HG03342 (cell line): ENCODE data around the gene MEG3.

ENCODE experiments used
- ATAC-seq: cut with Tn5 transposase; IDR thresholded peaks from one replicate; pipeline ENCODE4 v1.9.1; 2021; ENCODE audit warnings: mild to moderate bottlenecking, moderate library complexity; ENCODE audit not compliant: unreplicated experiment

MEG3 gene

GRCh38 chr14:100828031-100828769 lies 2.3 kb downstream of the MEG3 start:
- no peak for ATAC-seq

DNA sequence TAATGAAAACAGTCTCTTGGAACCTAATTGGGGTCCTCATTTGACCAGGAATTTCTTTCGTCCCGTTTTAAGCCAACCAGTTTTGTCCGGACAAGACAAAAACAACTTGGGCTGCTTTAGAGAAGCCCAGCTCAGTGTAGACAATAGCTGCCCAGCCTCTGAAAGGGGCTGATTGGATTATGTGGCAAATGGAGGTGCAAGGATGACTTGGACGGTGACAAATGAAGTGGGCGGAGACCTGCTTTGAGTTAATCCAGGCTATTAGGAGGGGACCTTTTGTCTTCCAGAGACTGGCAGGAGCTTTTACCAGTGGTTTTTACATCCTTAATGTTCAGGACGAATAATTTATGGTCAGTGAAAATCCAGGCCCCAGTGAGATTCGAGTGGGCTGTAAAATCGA lies 4.8 kb downstream of the MEG3 start:
- no peak for ATAC-seq

DNA sequence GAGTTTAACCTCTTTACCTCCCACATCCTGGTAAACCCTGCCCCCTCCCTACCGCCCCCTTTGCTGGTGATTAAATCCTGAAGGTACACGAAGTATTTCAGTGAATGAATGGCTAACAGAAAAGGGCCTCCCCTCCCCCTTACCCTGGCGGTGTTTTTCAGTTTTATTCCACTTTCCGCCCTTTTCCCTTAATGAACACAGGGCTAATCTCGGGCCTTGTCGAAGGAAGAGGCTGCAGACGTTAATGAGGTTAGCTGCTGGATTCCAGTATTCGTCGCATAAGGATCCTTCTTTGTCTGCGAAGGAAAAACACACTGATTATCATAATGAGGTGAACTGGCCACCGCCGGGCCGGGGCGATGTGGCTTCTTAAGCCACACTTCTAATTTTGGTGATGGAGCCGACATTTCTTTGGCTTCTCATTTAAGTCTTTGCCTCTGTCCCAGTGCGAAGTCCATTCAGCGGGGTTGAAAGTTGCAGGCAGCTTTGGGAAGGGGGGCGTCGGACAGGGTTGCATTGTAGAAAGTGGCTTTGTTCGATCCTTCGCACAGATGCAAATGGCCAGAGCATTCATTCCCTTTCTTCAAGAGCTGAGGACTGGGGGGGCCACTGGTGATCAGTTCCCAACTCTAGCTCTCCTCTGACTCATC lies 6.5 kb downstream of the MEG3 start:
- ATAC-seq: no peak

GRCh38 chr14:100834082-100834793 lies 8.3 kb downstream of the MEG3 start:
- ATAC-seq: no peak

DNA sequence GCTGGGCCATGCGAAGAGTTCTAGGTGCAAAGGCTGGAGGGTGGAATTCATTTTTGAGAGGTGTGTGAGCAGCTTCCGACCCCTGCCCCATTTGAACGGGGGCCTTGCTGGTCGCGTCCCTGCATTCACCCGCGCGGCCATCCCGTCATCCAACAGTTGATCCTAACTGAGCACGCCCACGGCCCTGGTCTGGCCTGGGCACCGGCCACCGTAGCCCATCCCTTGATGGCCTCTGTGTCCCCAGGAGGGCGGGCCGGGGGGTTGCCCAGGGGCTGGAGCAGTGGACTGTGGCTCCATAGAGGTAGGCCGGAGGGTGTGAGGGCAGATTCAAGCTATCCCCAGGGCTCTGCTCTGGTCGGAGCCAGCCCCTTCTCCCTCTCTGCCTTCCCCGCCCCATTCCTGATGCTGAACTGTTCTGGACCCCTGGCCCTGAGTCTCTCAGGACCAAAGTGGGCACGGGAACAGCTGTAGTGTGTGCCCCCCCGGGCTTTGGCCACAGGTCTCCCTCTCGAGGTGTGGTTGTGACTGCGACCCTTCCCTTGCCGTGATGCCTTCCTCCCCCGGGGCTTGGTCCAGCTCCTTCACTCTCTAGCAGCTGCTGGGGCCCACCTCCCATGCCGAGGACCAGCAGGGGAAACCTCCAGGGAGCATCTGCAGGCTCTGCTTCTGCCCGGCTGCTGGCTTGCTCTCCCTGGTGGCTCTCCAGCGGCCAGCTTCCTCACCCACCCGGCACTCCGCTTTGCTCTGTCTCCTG lies 9.1 kb downstream of the MEG3 start:
- ATAC-seq: no peak

GRCh38 chr14:100835548-100836310 lies 9.8 kb downstream of the MEG3 start:
- ATAC-seq: no peak

GRCh38 chr14:100836311-100836805 lies 10.4 kb downstream of the MEG3 start:
- no peak for ATAC-seq

DNA sequence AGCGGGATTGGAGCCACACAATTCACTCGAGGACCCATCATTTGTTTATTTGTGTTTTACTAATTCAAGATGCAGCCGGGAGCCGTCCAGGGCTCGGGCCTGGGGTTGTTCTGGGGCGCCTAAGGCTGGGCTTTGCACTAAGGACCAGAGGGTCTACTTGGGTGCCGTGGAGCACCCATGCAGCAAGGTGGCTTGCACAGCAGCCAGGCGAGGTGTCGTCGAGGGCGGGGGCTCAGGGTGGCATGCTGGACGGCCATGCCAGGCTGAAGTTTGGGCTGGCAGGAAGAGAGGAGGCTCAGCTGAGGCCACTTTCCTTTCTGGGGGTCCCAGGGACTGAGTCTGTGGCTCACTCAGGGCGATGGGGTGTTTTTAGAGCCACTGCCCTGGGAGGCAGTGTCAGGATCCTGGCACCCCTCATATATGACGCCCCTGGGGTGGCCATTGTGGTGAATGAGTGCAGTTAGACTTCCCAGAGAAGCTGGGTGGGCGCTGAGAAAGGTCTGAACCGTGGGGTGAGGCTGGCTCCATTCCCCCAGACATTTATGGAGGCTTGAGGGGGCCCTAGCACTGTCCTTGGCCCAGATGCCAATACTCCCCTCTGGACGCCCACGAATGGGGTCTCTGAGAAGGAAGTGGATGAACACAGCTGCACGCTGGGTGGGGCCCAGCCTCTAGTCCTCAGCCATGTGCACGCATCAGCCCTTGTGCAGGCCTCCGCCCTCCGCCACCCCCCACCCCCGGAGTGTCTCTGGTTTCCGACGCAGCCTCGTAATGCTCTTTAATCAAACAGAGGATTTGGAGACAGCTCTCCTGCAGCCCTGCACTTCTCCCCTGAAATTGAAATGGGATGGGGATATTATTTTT lies 11.3 kb downstream of the MEG3 start:
- no peak for ATAC-seq

GRCh38 chr14:100837805-100838350 lies 12.0 kb downstream of the MEG3 start:
- no peak for ATAC-seq

DNA sequence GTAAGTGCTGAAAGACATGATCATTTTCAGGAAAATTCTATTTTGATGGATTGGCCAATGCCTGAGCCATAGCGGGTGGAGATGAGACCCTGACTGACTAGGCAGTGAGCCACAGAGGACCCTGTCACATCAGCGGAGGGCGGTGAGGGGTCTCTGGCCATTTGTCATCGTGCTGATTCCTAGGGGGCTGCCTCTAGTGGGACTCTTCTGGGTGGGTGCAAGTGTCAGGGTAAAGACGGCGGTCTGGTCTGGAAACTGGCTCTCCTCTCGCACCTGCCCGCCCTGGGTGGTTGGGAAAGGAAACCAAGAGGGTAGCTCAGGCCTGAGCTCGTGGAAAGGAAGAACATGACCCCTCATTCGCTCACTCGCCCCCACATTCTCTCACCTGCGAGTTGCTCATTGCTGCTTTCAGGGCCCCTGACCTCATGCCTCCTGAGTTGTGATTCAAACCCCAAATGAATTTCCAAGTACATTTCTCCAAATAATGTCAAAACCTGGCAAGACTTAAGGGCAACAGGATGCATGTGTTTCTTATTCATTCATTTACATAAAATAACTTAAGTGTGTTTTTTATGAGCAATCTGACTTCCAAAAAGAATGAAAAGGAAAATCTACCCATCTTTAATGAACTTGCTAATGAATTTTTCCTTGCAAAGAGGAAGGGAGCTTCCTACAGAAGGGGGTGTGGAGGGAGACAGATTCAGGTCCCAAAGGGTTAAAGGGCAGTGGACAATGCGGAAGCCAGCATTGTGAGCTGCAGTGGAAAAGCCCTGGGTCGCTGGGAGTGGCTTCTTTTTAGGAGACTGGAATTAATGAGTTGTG lies 12.8 kb downstream of the MEG3 start:
- no peak for ATAC-seq

DNA sequence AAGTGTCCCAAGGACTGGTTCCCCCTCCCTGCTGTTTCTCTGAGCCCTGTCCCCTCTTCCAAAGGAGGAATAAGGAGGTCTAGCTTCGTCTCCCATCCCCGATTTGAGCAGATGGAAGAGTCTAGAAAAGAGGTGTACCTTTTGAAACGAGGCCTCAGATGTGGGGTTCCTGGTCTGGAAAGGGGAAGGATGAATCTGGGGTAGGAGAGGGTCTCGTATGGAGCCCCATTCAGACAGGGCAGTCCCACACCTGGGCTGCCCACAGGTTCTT lies 13.3 kb downstream of the MEG3 start:
- no peak for ATAC-seq

GRCh38 chr14:100839681-100840111 lies 13.8 kb downstream of the MEG3 start:
- no peak for ATAC-seq

DNA sequence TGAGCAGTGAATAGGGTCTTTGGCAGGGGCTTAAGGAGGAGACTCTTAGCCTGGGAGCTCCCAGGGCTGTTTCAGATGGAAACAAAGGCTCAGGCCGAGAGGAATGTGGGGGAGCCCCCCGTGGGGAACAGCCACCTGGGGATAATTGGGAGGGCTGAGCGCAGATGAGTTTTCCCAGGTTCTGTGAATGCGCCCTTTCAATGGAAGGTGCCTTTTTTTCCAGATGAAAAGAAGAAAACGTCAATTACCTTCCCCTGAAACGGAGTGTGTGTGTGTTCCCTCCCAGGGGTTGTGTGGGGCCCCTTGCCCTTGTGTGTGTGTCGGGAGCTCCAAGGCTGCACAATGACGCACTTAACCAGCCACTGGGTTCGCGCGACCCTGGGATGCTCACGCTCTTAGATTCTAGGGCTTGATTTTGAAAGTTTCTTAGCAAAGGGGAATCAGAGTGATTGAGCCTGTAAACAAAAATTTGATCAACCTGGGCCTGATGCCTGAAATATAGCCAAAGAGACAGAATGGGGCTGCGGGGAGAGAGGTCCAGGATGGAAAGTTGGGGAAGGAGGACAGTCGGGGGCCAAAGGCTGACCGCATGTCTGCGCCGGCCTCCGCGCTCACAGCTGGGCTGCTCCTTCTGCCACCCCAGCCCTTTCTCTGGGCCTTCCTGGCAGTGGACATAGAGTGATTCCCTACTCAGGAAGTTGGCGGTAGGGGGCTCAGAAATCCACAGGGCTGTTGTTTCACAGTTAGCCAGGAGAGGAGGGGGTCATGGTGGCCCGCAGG lies 14.6 kb downstream of the MEG3 start:
- ATAC-seq: no peak

- no peak for ATAC-seq
Observed at GRCh38 chr14:100841066-100841760, 15.3 kb downstream of the MEG3 start.

DNA sequence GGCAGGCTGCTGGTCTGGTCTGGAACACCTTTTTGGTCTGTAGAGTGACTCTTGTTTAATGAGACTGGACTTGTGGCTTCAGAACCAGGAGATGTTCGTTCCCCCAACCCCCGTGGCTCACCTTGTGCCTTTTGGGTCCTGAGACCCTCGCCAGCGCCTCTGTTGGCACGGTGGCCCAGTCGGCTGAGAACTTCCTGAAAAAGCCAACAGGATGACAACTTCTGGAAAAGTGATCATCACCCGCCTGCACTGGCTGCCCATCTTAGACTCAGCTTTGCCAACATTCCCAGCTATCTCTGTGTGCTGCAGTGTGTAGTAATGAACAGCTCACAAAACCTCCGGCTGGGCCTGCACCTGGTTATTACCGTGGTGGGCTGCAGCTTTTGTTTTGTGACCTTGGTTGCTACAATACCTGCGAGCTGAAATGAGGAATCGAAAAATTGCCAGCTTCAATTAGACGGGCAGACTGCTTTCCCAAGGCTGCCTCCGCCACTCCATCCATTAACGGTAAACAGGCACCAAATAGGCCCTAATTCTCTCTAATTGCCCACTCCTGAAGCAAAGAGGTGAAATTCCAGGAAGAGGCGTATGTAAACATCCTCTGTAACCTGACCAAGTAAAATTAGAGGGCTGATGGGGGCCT lies 16.0 kb downstream of the MEG3 start:
- no peak for ATAC-seq

DNA sequence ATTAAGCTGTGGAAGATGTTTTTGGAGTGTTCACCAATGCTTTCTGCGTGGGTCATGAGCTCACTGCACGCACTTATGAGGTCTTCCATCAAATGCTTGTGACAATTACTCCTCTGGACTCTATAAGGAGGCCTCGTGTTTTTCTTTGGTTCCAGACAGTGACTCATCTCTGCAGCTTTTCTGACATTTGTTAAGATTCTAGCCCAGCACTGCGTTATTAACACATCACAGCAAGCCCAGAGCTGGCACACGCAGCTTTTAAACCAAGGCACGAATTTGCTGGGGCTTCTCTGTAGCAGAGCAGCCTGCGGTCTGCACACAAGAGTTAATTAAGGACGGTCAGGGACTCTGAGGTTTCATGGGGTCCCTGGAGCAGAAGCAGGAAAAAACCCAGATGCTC lies 16.9 kb downstream of the MEG3 start:
- no peak for ATAC-seq

GRCh38 chr14:100844082-100844408 lies 18.1 kb downstream of the MEG3 start:
- no peak for ATAC-seq
